ENCODE measurements around the gene DDI2. TPM values are rescaled to one million over a fixed set of nuclear protein-coding genes. Genes with fewer than 3 reads are reported as not detected.

The DDI2 gene
- 50.5 and 53.0 TPM in 2 replicates for total RNA-seq

DNA sequence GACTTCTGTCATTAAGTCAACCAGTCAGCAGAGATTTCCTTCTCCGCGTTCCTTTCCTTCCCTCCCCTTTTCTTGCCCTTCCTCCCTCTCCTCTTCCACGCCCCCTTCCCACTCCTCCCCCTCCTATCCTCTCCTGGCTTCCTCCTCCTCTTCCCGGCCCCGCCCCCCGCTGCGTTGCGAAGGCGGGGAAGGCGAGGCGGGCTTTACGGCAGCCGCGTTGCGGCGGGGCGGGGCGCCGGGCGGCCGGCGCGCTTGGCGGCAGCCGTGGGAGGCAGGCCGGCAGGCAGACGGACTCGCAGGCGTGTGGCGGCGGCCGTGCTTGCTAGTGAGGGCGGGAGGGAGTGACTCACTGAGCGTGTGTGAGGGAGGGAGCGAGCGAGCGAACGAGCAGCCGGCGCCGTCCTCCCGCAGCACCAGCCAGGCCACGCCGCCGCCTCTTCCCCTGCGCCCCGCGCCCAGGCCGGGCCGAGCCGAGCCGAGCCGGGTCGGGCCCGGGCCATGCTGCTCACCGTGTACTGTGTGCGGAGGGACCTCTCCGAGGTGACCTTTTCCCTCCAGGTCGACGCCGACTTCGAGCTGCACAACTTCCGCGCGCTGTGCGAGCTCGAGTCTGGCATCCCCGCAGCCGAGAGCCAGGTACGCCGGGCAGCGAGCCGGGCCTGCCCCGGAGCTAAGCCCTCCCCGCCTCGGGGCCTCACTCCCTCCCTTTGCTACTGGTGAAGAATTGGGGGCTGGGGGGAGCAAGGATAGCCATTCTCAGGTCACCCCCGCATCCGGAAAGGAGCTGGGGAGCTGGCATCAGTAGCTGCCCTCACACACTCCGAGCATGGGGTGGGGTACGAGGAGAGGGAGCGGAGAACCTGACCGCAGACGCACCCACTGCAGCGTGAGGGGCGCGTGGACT is at the start of gene DDI2:
Gene DDI2 (plus strand): TSS at position 286 of the 904 bp plus-strand sequence. CDS start 213 bp downstream, at position 499.
- Mint-ChIP-seq H3K4me3 (peak within 1 kb of the TSS; percentile 90), H3K27ac (peak within 1 kb of the TSS; percentile 94), H3K9me3 (no peaks in the 10 kb centered on the region), H3K27me3 (no peaks in the 10 kb centered on the region), H3K4me1 (peaks cover 33% of the 10 kb centered on the region), H3K36me3 (ENCODE audit: low read depth) (peaks cover 14% of the 10 kb centered on the region)
- intact Hi-C loops (cut with micrococcal nuclease): loop anchor here (1.0 to 5.0 kb wide), 7 partner anchors 14 to 370 kb away; partner anchors contain the start of genes AGMAT, DNAJC16, FHAD1 and PLEKHM2
- DNase-seq: peak; percentile 99

DNA sequence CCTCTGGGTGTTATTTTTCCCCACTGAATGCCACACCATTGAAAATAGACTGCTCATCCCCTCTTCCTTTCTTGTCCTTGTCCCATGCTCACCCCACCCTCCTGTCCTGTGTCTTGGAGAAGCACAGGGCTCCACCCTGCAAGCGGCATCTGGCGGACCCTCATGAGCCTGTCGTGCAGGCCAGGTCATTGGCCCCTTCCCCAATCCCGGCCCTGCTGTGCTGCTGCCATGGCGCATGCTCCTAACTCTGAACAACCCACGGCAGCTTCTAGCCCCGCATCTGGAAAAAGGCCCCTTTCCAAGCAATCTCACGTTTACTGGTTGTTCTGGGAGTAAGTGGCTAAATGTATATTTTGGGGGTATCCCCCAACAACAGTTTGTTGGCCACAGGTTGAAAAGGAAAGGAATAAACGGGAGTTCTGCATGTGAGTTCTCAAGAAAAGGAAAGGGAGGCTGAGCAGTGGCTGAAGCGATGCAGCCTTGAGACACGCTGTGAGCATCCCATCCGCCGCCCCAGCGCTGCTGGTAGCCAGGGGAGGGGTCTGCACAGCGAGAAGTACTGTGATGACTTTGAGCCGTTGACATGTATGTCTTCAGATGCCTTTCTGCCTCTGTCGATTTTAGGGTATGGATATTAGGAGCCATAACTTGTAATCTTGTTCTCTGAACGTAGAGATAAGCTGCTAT is 48.7 kb upstream of the DDI2 start:
- intact Hi-C loops (cut with micrococcal nuclease): no loop called here
- H3K27ac Mint-ChIP-seq: no peak overlapping the region

DNA sequence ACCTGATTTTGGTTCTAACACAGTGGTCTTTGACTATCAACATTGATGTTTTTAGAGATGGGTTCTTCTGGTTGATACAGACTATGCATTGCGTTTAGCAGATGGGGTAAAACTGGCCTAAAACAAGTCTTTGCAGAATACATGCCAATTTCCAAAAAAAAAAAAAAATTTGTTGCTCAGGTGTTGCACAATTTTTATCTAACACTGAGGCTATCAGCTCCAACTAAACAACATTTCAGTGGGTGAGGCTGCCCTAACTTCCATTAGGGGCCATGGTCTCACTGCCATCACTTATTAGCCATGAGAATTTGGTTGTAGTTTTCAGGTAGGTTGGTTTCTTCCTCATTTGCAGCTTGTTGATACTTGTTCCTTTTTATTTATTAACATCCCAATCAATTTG is 46.4 kb upstream of the DDI2 start:
- intact Hi-C loops (cut with micrococcal nuclease): no loop called here
- H3K36me3 Mint-ChIP-seq (ENCODE audit: low read depth): peaks cover 57% of the 10 kb centered on the region
- DNase-seq: no peak
- peaks cover 2% of the 10 kb centered on the region for H3K4me1 Mint-ChIP-seq
- H3K27me3 Mint-ChIP-seq: no peaks in the 10 kb centered on the region
- no peaks in the 10 kb centered on the region for H3K9me3 Mint-ChIP-seq
- H3K27ac Mint-ChIP-seq: no peak overlapping the region
- no peak overlapping the region for H3K4me3 Mint-ChIP-seq

More for the DNA sequence above, 48.7 kb upstream of the DDI2 start:
- Mint-ChIP-seq H3K9me3 (no peaks in the 10 kb centered on the region), H3K4me3 (no peak overlapping the region), H3K27me3 (no peaks in the 10 kb centered on the region), H3K36me3 (ENCODE audit: low read depth) (peaks cover 60% of the 10 kb centered on the region), H3K4me1 (peaks cover 2% of the 10 kb centered on the region)
- DNase-seq: no peak

- DNase-seq: no peak
- no peaks in the 10 kb centered on the region for H3K27me3 Mint-ChIP-seq
- no peaks in the 10 kb centered on the region for H3K9me3 Mint-ChIP-seq
- peaks cover 53% of the 10 kb centered on the region for H3K36me3 Mint-ChIP-seq (ENCODE audit: low read depth)
- no peak overlapping the region for H3K4me3 Mint-ChIP-seq
- H3K27ac Mint-ChIP-seq: no peak overlapping the region
- H3K4me1 Mint-ChIP-seq: peaks cover 2% of the 10 kb centered on the region
- intact Hi-C loops (cut with micrococcal nuclease): no loop called here
Observed at GRCh38 chr1:15571266-15571665, 46.0 kb upstream of the DDI2 start.

- no peak overlapping the region for H3K27ac Mint-ChIP-seq
Observed at GRCh38 chr1:15573477-15573876, 43.8 kb upstream of the DDI2 start.

GRCh38 chr1:15574741-15575140 is 42.5 kb upstream of the DDI2 start:
- Mint-ChIP-seq H3K9me3 (no peaks in the 10 kb centered on the region), H3K27ac (no peak overlapping the region), H3K4me1 (peaks cover 23% of the 10 kb centered on the region), H3K27me3 (no peaks in the 10 kb centered on the region), H3K4me3 (no peak overlapping the region), H3K36me3 (ENCODE audit: low read depth) (peaks cover 53% of the 10 kb centered on the region)
- intact Hi-C loops (cut with micrococcal nuclease): no loop called here
- no peak for DNase-seq

More at GRCh38 chr1:15573477-15573876, 43.8 kb upstream of the DDI2 start:
- Mint-ChIP-seq H3K4me3 (no peak overlapping the region), H3K27me3 (no peaks in the 10 kb centered on the region), H3K9me3 (no peaks in the 10 kb centered on the region), H3K4me1 (peaks cover 12% of the 10 kb centered on the region), H3K36me3 (ENCODE audit: low read depth) (peaks cover 48% of the 10 kb centered on the region)
- intact Hi-C loops (cut with micrococcal nuclease): no loop called here
- DNase-seq: no peak

- Mint-ChIP-seq H3K9me3 (no peaks in the 10 kb centered on the region), H3K36me3 (ENCODE audit: low read depth) (peaks cover 54% of the 10 kb centered on the region)
Observed at GRCh38 chr1:15575549-15576150, 41.6 kb upstream of the DDI2 start.

GRCh38 chr1:15577691-15578090 is 39.6 kb upstream of the DDI2 start:
- Mint-ChIP-seq H3K4me1 (peaks cover 27% of the 10 kb centered on the region), H3K27ac (peak overlapping the region; percentile 96), H3K27me3 (no peaks in the 10 kb centered on the region), H3K4me3 (peak overlapping the region; percentile 76), H3K36me3 (ENCODE audit: low read depth) (peaks cover 45% of the 10 kb centered on the region), H3K9me3 (no peaks in the 10 kb centered on the region)
- intact Hi-C loops (cut with micrococcal nuclease): loop anchor here (2.0 kb wide), 1 partner anchor 53 kb away; the partner anchor contains the start of gene CASP9
- DNase-seq: peak; percentile 74

More at GRCh38 chr1:15575549-15576150, 41.6 kb upstream of the DDI2 start:
- H3K4me1 Mint-ChIP-seq: peaks cover 25% of the 10 kb centered on the region
- no peak overlapping the region for H3K27ac Mint-ChIP-seq
- intact Hi-C loops (cut with micrococcal nuclease): no loop called here
- no peak overlapping the region for H3K4me3 Mint-ChIP-seq
- no peak for DNase-seq
- no peaks in the 10 kb centered on the region for H3K27me3 Mint-ChIP-seq

DNA sequence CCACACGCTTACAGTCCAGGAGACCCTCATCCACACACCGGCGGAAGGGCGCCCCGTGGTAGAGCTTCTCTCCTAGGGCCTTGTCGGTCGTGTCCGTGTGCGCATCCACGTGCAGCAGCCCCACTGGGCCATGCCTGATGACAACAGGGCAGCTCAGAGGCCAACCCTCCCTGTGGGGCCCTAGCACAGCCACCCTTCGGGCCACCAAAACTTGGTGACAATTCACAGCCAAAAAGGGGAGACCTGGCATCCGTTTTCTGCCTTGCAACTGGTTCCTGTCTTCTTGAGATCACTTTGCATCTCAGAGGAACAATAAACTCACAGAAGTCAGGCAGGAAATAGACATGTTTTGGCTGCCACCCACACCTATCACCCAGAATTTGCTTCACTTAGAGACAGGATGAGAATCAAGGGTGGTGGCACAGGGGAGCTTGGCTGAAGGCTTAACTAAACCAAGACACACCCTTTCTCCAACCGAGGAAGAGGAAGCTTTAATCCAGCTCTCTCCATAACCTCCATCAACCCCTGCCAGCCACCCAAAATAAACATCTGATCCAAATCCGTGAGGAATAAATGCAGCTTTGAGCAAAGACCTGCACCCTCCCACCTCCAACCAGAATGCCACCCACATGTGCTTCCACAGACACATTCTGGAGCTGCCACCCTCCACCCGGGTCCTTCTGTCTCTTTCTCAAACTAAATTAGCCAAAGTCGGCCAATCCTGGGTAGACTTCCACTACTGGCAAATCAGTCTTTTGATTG is 38.2 kb upstream of the DDI2 start:
- peaks cover 48% of the 10 kb centered on the region for H3K36me3 Mint-ChIP-seq (ENCODE audit: low read depth)
- peak; percentile 83 for DNase-seq
- H3K27me3 Mint-ChIP-seq: no peaks in the 10 kb centered on the region
- intact Hi-C loops (cut with micrococcal nuclease): loop anchor here (2.0 kb wide), 1 partner anchor 54 kb away; the partner anchor contains the start of gene CASP9
- H3K27ac Mint-ChIP-seq: peak overlapping the region; percentile 96
- H3K4me1 Mint-ChIP-seq: peaks cover 36% of the 10 kb centered on the region
- peak overlapping the region; percentile 76 for H3K4me3 Mint-ChIP-seq
- H3K9me3 Mint-ChIP-seq: no peaks in the 10 kb centered on the region

DNA sequence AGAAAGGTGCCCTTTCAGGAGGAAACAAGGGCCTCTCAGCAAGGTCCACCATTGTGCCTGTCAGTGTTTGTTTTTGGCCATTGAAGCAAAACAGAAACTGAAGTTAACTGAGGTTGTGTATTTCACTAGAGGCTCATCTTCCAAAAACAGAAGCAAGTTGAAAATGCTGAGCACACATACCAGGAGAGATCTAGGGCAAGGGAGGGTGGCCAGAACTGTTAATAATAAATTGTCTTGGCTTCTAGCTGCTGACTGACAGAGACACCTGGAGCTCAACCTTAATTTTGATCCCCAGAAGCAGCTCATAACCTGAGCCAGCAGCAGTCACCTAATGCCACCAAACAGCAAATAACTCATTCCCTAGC is 37.6 kb upstream of the DDI2 start:
- Mint-ChIP-seq H3K9me3 (no peaks in the 10 kb centered on the region), H3K4me3 (peak overlapping the region; percentile 76), H3K27ac (peak overlapping the region; percentile 96), H3K27me3 (no peaks in the 10 kb centered on the region), H3K36me3 (ENCODE audit: low read depth) (peaks cover 47% of the 10 kb centered on the region), H3K4me1 (peaks cover 36% of the 10 kb centered on the region)
- intact Hi-C loops (cut with micrococcal nuclease): loop anchor here (2.0 kb wide), 1 partner anchor 55 kb away; the partner anchor contains the start of gene CASP9
- DNase-seq: no peak

- no peaks in the 10 kb centered on the region for H3K27me3 Mint-ChIP-seq
- H3K36me3 Mint-ChIP-seq (ENCODE audit: low read depth): peaks cover 44% of the 10 kb centered on the region
- no peak for DNase-seq
- H3K9me3 Mint-ChIP-seq: no peaks in the 10 kb centered on the region
- H3K4me1 Mint-ChIP-seq: peaks cover 38% of the 10 kb centered on the region
- intact Hi-C loops (cut with micrococcal nuclease): no loop called here
- peak overlapping the region; percentile 91 for H3K4me3 Mint-ChIP-seq
- peak overlapping the region; percentile 89 for H3K27ac Mint-ChIP-seq
Observed at GRCh38 chr1:15583016-15583706, 34.1 kb upstream of the DDI2 start.

DNA sequence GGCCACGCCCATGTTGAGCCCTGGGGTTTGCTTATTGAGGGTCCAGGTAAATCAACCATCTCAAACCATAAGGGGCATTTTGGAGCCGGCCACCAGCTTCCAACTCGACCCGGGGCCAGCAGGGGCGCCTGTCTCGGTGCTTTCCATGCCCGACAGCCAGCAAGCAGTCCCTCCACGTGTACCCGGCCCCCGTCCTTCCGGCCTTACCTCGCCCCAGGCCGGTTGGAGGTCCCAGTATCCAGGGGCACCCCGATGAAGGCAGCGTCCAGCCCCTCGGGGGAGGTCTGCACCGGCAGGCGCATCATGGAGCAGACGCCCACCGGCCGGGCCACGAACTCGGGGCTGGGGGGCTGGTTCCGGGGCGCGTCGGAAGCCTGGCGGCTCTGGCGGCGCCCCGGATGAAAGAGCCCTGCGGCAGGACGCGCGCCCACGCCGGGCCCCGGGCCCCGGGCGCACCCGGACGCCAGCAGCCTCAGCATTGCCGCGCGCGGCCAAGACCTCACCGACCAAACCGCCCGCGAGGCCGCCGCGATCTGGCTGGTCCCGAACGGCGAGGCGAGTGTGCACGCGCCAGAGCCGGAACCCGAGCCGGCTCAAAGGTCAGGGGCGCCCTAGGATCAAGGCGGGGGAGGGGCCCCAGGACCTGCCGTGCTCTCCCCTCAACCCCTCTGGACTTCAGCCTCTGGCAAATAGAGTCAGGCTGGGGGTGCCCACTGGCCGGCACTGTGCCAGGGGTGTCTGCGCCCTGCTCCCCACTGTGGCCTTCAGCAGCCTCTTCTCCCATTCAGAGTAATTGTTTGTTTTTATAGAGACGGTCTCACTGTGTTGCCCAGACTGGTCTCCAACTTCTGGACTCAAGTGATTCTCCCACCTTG is 32.5 kb upstream of the DDI2 start, which contains the start of gene AGMAT:
Gene AGMAT (minus strand): TSS at position 563 of the 875 bp plus-strand sequence. CDS start 84 bp downstream, at position 479.
- peaks cover 40% of the 10 kb centered on the region for H3K36me3 Mint-ChIP-seq (ENCODE audit: low read depth)
- H3K27ac Mint-ChIP-seq: peak within 1 kb of the TSS; percentile 90
- H3K9me3 Mint-ChIP-seq: no peaks in the 10 kb centered on the region
- H3K27me3 Mint-ChIP-seq: no peaks in the 10 kb centered on the region
- intact Hi-C loops (cut with micrococcal nuclease): loop anchor here (2.0 kb wide), 1 partner anchor 32 kb away; the partner anchor contains the start of gene DDI2
- H3K4me1 Mint-ChIP-seq: peaks cover 22% of the 10 kb centered on the region
- DNase-seq: peak; percentile 88
- H3K4me3 Mint-ChIP-seq: peak within 1 kb of the TSS; percentile 91
